Neutrophil (primary cell): ENCODE results near the gene ZNF681.
A peak's percentile ranks its signal among the peaks of the same experiment; 100 is the strongest.

Experiments used
- H3K27ac ChIP-seq: fragments of 200-600 bp; sonication (generic); 2 replicates; pipeline ENCODE4 v1.5.1; 2016; ENCODE audit warnings: mild to moderate bottlenecking, moderate library complexity
- H3K27me3 ChIP-seq: fragments of 200-600 bp; sonication (generic); 2 replicates; pipeline ENCODE4 v1.6.0; 2016; ENCODE audit warnings: mild to moderate bottlenecking
- H3K36me3 ChIP-seq: fragments of 200-600 bp; sonication (generic); 2 replicates; pipeline ENCODE4 v1.5.1; 2017
- H3K4me1 ChIP-seq, 2 experiments: fragments of 200-600 bp in 1 of 2; sonication (generic) in 1 of 2; 1 replicate in 1 of 2; 2 replicates in 1 of 2; pipeline versions ENCODE4 v1.5.1 to v1.6.1; 2013 to 2016; ENCODE audit warnings: low read depth in 1 of 2, low read length in 1 of 2, mild to moderate bottlenecking in 1 of 2, moderate library complexity in 1 of 2; ENCODE audit not compliant: control insufficient read depth in 1 of 2, insufficient read depth in 1 of 2
- H3K4me3 ChIP-seq, 2 experiments: fragments of 200-600 bp in 1 of 2; sonication (generic) in 1 of 2; 1 replicate in 1 of 2; 2 replicates in 1 of 2; pipeline ENCODE4 v1.5.1; 2013 to 2016; ENCODE audit warnings: low read depth in 1 of 2, low read length in 1 of 2, mild to moderate bottlenecking in 1 of 2, moderate library complexity in 1 of 2
- H3K9me3 ChIP-seq: fragments of 200-600 bp; sonication (generic); 2 replicates; pipeline ENCODE4 v1.5.1; 2016
- CTCF ChIP-seq: fragments of 200-600 bp; sonication (generic); IDR thresholded peaks from 2 replicates; pipeline ENCODE4 v1.5.1; 2016; ENCODE audit warnings: antibody characterized with exemption

Gene ZNF681

GRCh38 chr19:23758187-23759074 is at the start of gene ZNF681:
ZNF681 (minus strand) TSS chr19:23758891; CDS start chr19:23758749, 142 bp downstream.
- peaks cover 12 to 18% of the 10 kb centered on the region in 2 experiments for H3K4me1 ChIP-seq
- H3K36me3 ChIP-seq: no peaks in the 10 kb centered on the region
- peaks cover 9% of the 10 kb centered on the region for H3K27me3 ChIP-seq
- no peak for TF ChIP-seq CTCF
- no peak within 1 kb of the TSS for H3K27ac ChIP-seq
- H3K4me3 ChIP-seq: peak within 1 kb of the TSS; percentile 48 to 53
- no peaks in the 10 kb centered on the region for H3K9me3 ChIP-seq

DNA sequence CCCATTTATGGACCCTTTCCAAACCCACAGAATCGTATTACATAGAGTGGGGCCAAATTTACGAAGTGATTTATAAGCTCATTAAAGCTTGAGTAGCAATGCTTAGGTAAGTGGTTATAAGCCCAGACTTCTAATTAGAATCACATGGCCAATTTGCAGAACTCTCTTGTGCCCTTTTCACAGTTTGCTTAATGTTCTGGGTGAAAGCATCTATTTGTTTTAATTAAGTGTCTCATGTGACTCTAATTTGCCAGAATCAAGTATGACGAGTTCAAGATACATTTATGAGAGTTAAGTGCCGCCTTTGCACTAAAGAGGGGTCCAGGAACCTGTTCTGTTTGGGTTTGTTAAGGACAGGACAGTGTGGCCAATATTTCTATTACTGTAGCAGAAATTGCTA is 46.0 kb upstream of the ZNF681 start:
- Histone ChIP-seq H3K9me3 (no peaks in the 10 kb centered on the region), H3K27ac (no peak overlapping the region), H3K4me3 (no peak overlapping the region), H3K36me3 (no peaks in the 10 kb centered on the region), H3K27me3 (no peaks in the 10 kb centered on the region), H3K4me1 (no peaks in the 10 kb centered on the region)
- no peak for TF ChIP-seq CTCF

GRCh38 chr19:23802290-23802689 is 43.6 kb upstream of the ZNF681 start:
- no peaks in the 10 kb centered on the region for H3K9me3 ChIP-seq
- H3K27ac ChIP-seq: no peak overlapping the region
- H3K27me3 ChIP-seq: no peaks in the 10 kb centered on the region
- no peaks in the 10 kb centered on the region for H3K4me1 ChIP-seq
- no peaks in the 10 kb centered on the region for H3K36me3 ChIP-seq
- H3K4me3 ChIP-seq: no peak overlapping the region
- TF ChIP-seq CTCF: no peak

- Histone ChIP-seq H3K4me3 (no peak overlapping the region), H3K36me3 (no peaks in the 10 kb centered on the region), H3K27me3 (no peaks in the 10 kb centered on the region), H3K4me1 (no peaks in the 10 kb centered on the region), H3K27ac (no peak overlapping the region), H3K9me3 (no peaks in the 10 kb centered on the region)
- no peak for TF ChIP-seq CTCF
Measured at GRCh38 chr19:23801803-23802202, 43.1 kb upstream of the ZNF681 start.

DNA sequence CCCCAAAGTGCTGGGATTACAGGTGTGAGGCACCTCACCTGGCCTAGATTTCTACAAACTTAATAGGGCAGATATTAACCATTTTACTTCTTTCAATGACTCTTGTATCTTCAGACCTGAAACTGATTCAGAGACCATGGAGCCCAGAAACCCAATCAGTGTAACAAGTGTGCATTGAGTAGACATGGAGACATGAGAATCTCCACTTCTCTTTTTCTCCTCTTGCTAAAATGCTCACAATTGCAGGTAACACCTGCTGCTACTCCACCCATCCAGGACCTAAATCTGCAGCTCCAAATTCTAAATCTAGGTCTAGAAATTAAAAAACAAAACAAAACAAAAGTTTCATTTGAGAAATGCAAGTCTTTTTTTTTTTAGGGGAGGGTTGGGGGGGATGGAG is 42.2 kb upstream of the ZNF681 start:
- Histone ChIP-seq H3K27me3 (no peaks in the 10 kb centered on the region), H3K4me1 (no peaks in the 10 kb centered on the region), H3K4me3 (no peak overlapping the region), H3K36me3 (no peaks in the 10 kb centered on the region), H3K9me3 (no peaks in the 10 kb centered on the region), H3K27ac (no peak overlapping the region)
- no peak for TF ChIP-seq CTCF
